Adrenal gland (tissue), 12 donors: ENCODE measurements around the gene TEX53. TPM values are rescaled to one million over a fixed set of nuclear protein-coding genes. Genes with fewer than 3 reads are reported as not detected.

ENCODE experiments used
- DNase-seq, 7 donors: peaks; one replicate each; pipeline ENCODE4 v3.0.0-alpha.2; 2019 to 2020
- H3K27ac ChIP-seq, 5 donors: fragments of 200-600 bp; sonication (generic) in 4 of 5; 1 replicate in 3 of 5; 2 replicates in 2 of 5; pipeline versions ENCODE4 v1.5.1 to v1.8.0; 2016 to 2020; ENCODE audit warnings: mild to moderate bottlenecking in 1 of 5
- H3K27me3 ChIP-seq: fragments of 200-600 bp; 2 replicates; pipeline ENCODE4 v1.8.0; 2021
- H3K36me3 ChIP-seq, 2 donors: fragments of 200-600 bp; replicated peaks in 1 of 2; 1 replicate in 1 of 2; 2 replicates in 1 of 2; pipeline versions ENCODE4 v1.5.1 to v1.8.0; 2018 to 2022
- H3K4me1 ChIP-seq, 2 donors: fragments of 200-600 bp; replicated peaks in 1 of 2; 1 replicate in 1 of 2; 2 replicates in 1 of 2; pipeline versions ENCODE4 v1.5.1 to v1.8.0; 2018 to 2021
- H3K4me3 ChIP-seq, 4 donors: fragments of 200-600 bp; sonication (generic) in 3 of 4; one replicate each; pipeline ENCODE4 v1.5.1; 2016 to 2018
- H3K9me3 ChIP-seq, 3 donors: fragments of 200-600 bp; sonication (generic) in 1 of 3; replicated peaks in 1 of 3; 1 replicate in 2 of 3; 2 replicates in 1 of 3; pipeline versions ENCODE4 v1.5.1 to v1.8.0; 2016 to 2021
- CTCF ChIP-seq, 6 experiments: fragments of 450-650 bp in 4 of 6; fragments of 200-600 bp in 2 of 6; sonication (generic) in 1 of 6; IDR thresholded peaks; 1 replicate in 5 of 6; 2 replicates in 1 of 6; pipeline versions ENCODE4 v1.5.1 to v1.8.0; 2016 to 2021; ENCODE audit warnings: antibody characterized with exemption in 6 of 6, mild to moderate bottlenecking in 2 of 6, moderate library complexity in 1 of 6
- POLR2A ChIP-seq, 2 donors: fragments of 450-650 bp; IDR thresholded peaks; one replicate each; pipeline ENCODE4 v1.6.1; 2017; ENCODE audit warnings: antibody characterized with exemption in 2 of 2, mild to moderate bottlenecking in 2 of 2, moderate library complexity in 1 of 2
- WGBS, 4 donors: extraction: QIAGEN DNeasy Blood & Tissue Kit in 2 of 4; methylation state at CpG; one replicate each; pipeline versions ENCODE4 v1.1.5 to v1.1.7; 2013 to 2017; 5-methylcytosine and 5-hydroxymethylcytosine counted together
- intact Hi-C, 2 donors: fragments of 100-400 bp; cut with DNase I; formaldehyde crosslinking; loops; one replicate each; pipeline versions ENCODE4 v1.14.1 to v1.15.0; 2022 to 2023
- polyA plus RNA-seq, 3 donors: library from polyadenylated mRNA; stranded (reverse); fragments of 200-250 nt in 2 of 3; fragments of 350-450 nt in 1 of 3; fragmentation: Illumina TruSeq in 1 of 3; extraction: RNeasy Lipid Tissue Mini Kit (QIAGEN cat#74804) in 1 of 3; gene quantifications; one replicate each; pipeline ENCODE4 v1.2.3, GENCODE V29; 2013 to 2014
- total RNA-seq, 9 donors: library from RNA; depleted of rRNA in 4 of 9; stranded (reverse); fragments of >200 nt in 4 of 9; fragments of 120-200 nt in 1 of 9; fragmentation: NEBNext Ultra II Directional in 1 of 9; extraction: Animal tissue kit (Norgen Biotek cat#: 25700) in 1 of 9; gene quantifications; one replicate each; pipeline versions ENCODE4 v1.1.0 to v1.2.4, GENCODE V29; 2013 to 2023
- donor health status: healthy with polysubstance abuse.
- donor health status: Bipolar disorder and iron deficiency.
- donor health status: DM: yes; HTN: yes; CAD: no.
- donor health status: DM: no; HTN: no; CAD: no.
- donor health status: DM: no; HTN: no; CAD: no.
- donor health status: DM: yes; HTN: yes; CAD: no.

The TEX53 gene
- total and polyA plus RNA-seq, 12 donors, result not detected

- Histone ChIP-seq H3K27me3 (no peaks in the 10 kb centered on the region), H3K4me1 (no peaks in the 10 kb centered on the region), H3K36me3 (no peaks in the 10 kb centered on the region), H3K4me3 (no peak overlapping the region), H3K27ac (no peak overlapping the region), H3K9me3 (no peaks in the 10 kb centered on the region)
- WGBS, 4 donors, result 64 to 82% (median 78%) methylated on average over 3 of the region's 3 CpGs
- no peak for TF ChIP-seq POLR2A (IDR thresholded peaks at IDR 0.05)
- TF ChIP-seq CTCF (IDR thresholded peaks at IDR 0.05), result no peak
- DNase-seq, result no peak
- intact Hi-C loops, result loop anchor here in 1 of 2 donors (5.0 kb wide), 1 partner anchor 348 kb away; no protein-coding TSS in a partner anchor
These were observed 6.6 kb upstream of the TEX53 start for GRCh38 chr9:114664181-114664580.

DNA sequence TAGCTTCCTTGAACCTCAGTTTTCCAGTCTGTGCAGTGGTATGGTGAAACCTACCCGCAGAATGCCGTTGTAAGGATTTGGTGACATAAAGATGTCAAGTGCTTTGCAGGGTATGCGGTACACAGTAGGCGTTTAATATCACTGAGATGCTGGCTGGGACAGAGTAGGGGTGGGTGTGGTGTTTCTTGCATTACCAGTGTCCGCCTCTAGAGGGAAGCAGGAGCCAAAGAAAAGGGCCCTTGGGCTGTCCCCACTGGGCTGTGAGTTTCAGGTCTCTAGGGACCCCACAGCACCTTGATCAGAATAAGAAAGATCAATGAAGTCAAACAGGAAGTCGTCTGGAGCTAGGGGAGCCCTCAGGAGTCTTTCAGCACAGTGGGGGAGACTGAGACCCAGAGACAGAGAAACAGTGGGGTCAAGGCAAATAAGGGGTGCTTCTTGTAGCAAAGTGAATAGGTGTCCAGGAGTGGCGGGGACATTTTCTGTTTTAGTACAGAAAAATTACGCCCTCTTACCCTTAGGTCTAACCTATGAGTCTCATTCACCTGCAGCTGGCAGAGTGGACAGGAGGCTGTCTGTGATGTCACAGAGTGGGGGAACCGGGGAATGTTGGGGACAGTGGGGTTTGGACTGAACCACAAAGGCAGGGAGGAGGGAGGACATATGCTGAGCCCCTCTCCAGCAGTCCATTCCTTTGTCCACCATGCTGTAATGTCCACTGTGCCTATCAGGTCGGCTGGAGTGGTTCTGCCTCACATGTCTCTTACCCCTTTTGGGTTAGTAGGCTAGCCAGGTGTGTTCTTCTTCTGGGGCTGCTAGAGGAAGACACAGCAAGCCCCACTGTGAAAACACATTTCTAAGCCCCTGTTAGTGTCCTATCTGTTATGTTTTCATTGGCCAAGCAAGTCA lies 4.7 kb upstream of the TEX53 start:
- TF ChIP-seq CTCF (IDR thresholded peaks at IDR 0.05), result peak; percentile 51 to 72 (median 67)
- TF ChIP-seq POLR2A (IDR thresholded peaks at IDR 0.05), result no peak
- Histone ChIP-seq H3K9me3 (no peaks in the 10 kb centered on the region), H3K36me3 (no peaks in the 10 kb centered on the region), H3K27me3 (no peaks in the 10 kb centered on the region), H3K4me3 (no peak overlapping the region), H3K4me1 (no peaks in the 10 kb centered on the region), H3K27ac (no peak overlapping the region)
- 27 to 36% (median 33%) methylated on average over 10 of the region's 10 CpGs for WGBS, 4 donors
- intact Hi-C loops, result loop anchor here in 1 of 2 donors (5.0 kb wide), 1 partner anchor 350 kb away; no protein-coding TSS in a partner anchor
- peak; percentile 23 to 65 (median 42) for DNase-seq

- intact Hi-C loops, result loop anchor here (10.0 kb wide), 4 partner anchors 62 to 312 kb away; no protein-coding TSS in a partner anchor
- Histone ChIP-seq H3K4me3 (no peak overlapping the region), H3K36me3 (no peaks in the 10 kb centered on the region), H3K9me3 (no peaks in the 10 kb centered on the region), H3K27ac (no peak overlapping the region), H3K4me1 (peaks cover 0 to 11% of the 10 kb centered on the region in 2 donors), H3K27me3 (no peaks in the 10 kb centered on the region)
- no peak for DNase-seq
- 81 to 86% (median 83%) methylated on average over 5 to 12 of the region's 12 CpGs for WGBS, 4 donors
- TF ChIP-seq CTCF (IDR thresholded peaks at IDR 0.05) (no peak), POLR2A (IDR thresholded peaks at IDR 0.05) (no peak)
These were observed 1.3 kb downstream of the TEX53 start for GRCh38 chr9:114656301-114656700.

- peaks cover 0 to 11% of the 10 kb centered on the region in 2 donors for H3K4me1 ChIP-seq
- H3K4me3 ChIP-seq, result no peak overlapping the region
- H3K27me3 ChIP-seq, result no peaks in the 10 kb centered on the region
- WGBS, 4 donors, result 80 to 86% (median 83%) methylated on average over 8 of the region's 8 CpGs
- no peaks in the 10 kb centered on the region for H3K36me3 ChIP-seq
- intact Hi-C loops, result loop anchor here (10.0 kb wide), 4 partner anchors 61 to 311 kb away; no protein-coding TSS in a partner anchor
- DNase-seq, result peak in 1 of 7 donors; percentile 43
- TF ChIP-seq POLR2A (IDR thresholded peaks at IDR 0.05) (no peak), CTCF (IDR thresholded peaks at IDR 0.05) (no peak)
- H3K9me3 ChIP-seq, result no peaks in the 10 kb centered on the region
- H3K27ac ChIP-seq, result no peak overlapping the region
These were observed 1.9 kb downstream of the TEX53 start for GRCh38 chr9:114655689-114656088.
